NT2/D1 (cell line): ENCODE measurements around the gene ZBTB44.

Experiments
- SUZ12 ChIP-seq: IDR thresholded peaks from 2 replicates; pipeline ENCODE4 v1.6.1; 2011; ENCODE audit not compliant: insufficient read length, insufficient read depth; ENCODE audit errors: extremely low read depth
- YY1 ChIP-seq: IDR thresholded peaks from 2 replicates; pipeline ENCODE4 v1.6.1; 2011; ENCODE audit not compliant: insufficient read length, insufficient read depth
- ZNF274 ChIP-seq: IDR thresholded peaks from 2 replicates; pipeline ENCODE4 v1.6.1; 2011; ENCODE audit warnings: mild to moderate bottlenecking, low read depth, low read length

DNA sequence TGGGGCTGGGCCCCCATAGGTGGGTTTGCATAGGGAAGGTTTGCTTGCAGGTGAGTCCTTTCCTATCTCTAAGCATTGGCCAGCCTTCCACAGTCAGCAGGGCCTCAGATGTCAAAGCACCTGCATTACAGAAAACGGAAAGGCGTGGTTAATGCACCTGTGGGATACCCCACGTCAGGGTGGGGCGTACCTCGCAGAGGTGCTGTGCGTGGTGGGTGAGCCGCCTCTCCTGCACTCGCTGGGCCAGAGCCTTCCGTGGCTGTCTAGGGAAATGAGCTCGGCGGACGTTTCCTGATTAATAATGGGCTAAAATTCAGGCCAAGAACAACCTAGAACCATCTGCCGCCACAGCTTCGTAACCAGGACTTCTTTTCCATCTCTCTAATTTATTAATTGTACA is 122.8 kb downstream of the ZBTB44 start:
- TF ChIP-seq ZNF274 (no peak), YY1 (no peak), SUZ12 (no peak)
